ENCODE data around the gene CIAO2A. TPM values are rescaled to one million over a fixed set of nuclear protein-coding genes. Genes with fewer than 3 reads are reported as not detected.

The CIAO2A gene
- total RNA-seq, 2 experiments from 2014 or later: 78.7 to 84.7 TPM

DNA sequence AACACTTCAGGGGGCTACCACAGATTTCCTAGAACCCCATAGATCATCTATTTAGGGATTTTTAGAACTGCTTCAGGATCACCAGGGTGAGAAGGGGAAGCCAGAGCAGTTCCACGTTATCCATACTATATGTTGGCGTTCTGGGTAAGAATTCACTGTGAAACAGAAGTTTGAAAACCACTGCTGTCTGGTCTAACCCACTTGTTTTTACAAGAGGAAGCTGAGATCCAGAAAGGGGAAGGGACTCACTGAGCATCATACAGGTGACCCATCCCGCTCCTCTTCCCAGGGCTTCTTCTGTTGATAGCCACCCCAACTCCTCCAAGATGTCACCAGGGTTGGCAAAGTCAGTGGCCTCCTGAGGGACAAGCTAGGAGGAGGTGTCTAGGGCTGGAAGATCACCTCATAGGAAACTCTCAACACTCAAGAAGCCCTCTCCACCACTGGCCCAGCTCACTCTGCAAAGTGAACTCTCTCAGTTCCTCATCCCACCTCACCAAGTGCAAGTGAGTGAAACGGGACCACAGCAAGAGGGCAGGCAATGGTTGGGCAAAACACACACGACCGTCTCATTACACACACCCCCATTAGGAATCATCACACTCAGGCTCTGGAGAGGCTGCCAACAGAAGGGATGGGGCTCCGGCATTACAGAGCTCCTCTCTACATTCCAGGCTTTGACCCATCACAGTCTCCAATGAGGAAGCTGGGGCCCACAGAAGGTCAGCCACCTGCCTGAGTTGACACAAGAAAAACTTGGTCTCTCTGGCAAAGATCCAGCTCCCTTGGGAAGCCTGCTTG, 49.1 kb downstream of the CIAO2A start:
- CTCF ChIA-PET (ENCODE audit: unreplicated experiment): interaction anchor here (0.6 to 1.6 kb wide), 2 partner anchors 46 to 99 kb away, joined by 3 to 7 read pairs; no protein-coding TSS in a partner anchor
- POLR2A ChIA-PET: interaction anchor here (0.5 to 0.7 kb wide), 2 partner anchors 11 to 136 kb away, joined by 4 to 7 read pairs; no protein-coding TSS in a partner anchor
- peak overlapping the region; percentile 49 for H2AFZ ChIP-seq (ENCODE audit: low read length)

GRCh38 chr15:64038878-64039610, 54.6 kb downstream of the CIAO2A start:
- Histone ChIP-seq H2AFZ (ENCODE audit: low read length) (no peak overlapping the region), H3K4me1 (ENCODE audit: insufficient read depth, low read length, poor library complexity, severe bottlenecking) (peaks cover 2% of the 10 kb centered on the region), H3K36me3 (ENCODE audit: insufficient read depth, low read length) (no peaks in the 10 kb centered on the region), H3K4me3 (ENCODE audit: low read depth, low read length, poor library complexity, severe bottlenecking) (no peak overlapping the region), H3K79me2 (ENCODE audit: insufficient read depth, low read depth, low read length) (no peaks in the 10 kb centered on the region), H3K9me3 (ENCODE audit: low read length) (no peaks in the 10 kb centered on the region), H3K9me2 (ENCODE audit: insufficient read depth, low read length) (no peaks in the 10 kb centered on the region), H4K20me1 (ENCODE audit: insufficient read depth, low read length) (no peaks in the 10 kb centered on the region), H3K4me2 (ENCODE audit: low read length) (no peak overlapping the region), H3K27ac (ENCODE audit: low read depth, low read length, poor library complexity, severe bottlenecking) (no peak overlapping the region)
- intact Hi-C loops (cut with micrococcal nuclease; ENCODE audit: unreplicated experiment): no loop called here
- TF ChIP-seq EZH2phosphoT487 (IDR thresholded peaks at IDR 0.05; ENCODE audit: borderline replicate concordance, low read depth, low read length) (no peak), CTCF (conservative IDR thresholded peaks at IDR 0.05; ENCODE audit: low read length) (no peak)
- ChIA-PET CTCF (ENCODE audit: unreplicated experiment) (no interaction called here), POLR2A (no interaction called here)
- DNase-seq (ENCODE audit: low spot score): no peak
- no TSS peak for BruUV-seq (replicated peaks)

More for the DNA sequence above, 49.1 kb downstream of the CIAO2A start:
- TF ChIP-seq CTCF (conservative IDR thresholded peaks at IDR 0.05; ENCODE audit: low read length) (no peak; the same call in 1 of the 2 replicates), EZH2phosphoT487 (IDR thresholded peaks at IDR 0.05; ENCODE audit: borderline replicate concordance, low read depth, low read length) (no peak)
- Histone ChIP-seq H3K9me3 (ENCODE audit: low read length) (no peaks in the 10 kb centered on the region), H3K27ac (ENCODE audit: low read depth, low read length, poor library complexity, severe bottlenecking) (peak overlapping the region; percentile 28), H3K36me3 (ENCODE audit: insufficient read depth, low read length) (no peaks in the 10 kb centered on the region), H3K4me2 (ENCODE audit: low read length) (peak overlapping the region; percentile 48), H3K79me2 (ENCODE audit: insufficient read depth, low read depth, low read length) (no peaks in the 10 kb centered on the region), H4K20me1 (ENCODE audit: insufficient read depth, low read length) (no peaks in the 10 kb centered on the region), H3K9me2 (ENCODE audit: insufficient read depth, low read length) (no peaks in the 10 kb centered on the region), H3K4me1 (ENCODE audit: insufficient read depth, low read length, poor library complexity, severe bottlenecking) (peaks cover 26% of the 10 kb centered on the region), H3K4me3 (ENCODE audit: low read depth, low read length, poor library complexity, severe bottlenecking) (no peak overlapping the region)
- no TSS peak for BruUV-seq (replicated peaks)
- DNase-seq (ENCODE audit: low spot score): peak; percentile 76
- intact Hi-C loops (cut with micrococcal nuclease; ENCODE audit: unreplicated experiment): no loop called here
